Body of pancreas (tissue), 4 donors: ENCODE measurements around the gene LGR4. TPM values are rescaled to one million over a fixed set of nuclear protein-coding genes. Genes with fewer than 3 reads are reported as not detected.
"Not testable (repeated sequence)": the region's sequence is repeated elsewhere in the genome, so short reads cannot be mapped to it uniquely, and the experiment has no call there.

Source experiments
- ATAC-seq: fragments of 150-250 bp; one replicate; pipeline ENCODE4 v1.9.1; 2016
- DNase-seq, 4 donors: peaks; one replicate each; pipeline ENCODE4 v3.0.0-alpha.2; 2019
- H3K27ac ChIP-seq, 4 donors: fragments of 200-600 bp; sonication (generic); 1 replicate in 3 of 4; 2 replicates in 1 of 4; pipeline versions ENCODE4 v1.5.1 to v1.6.1; 2016 to 2019; ENCODE audit warnings: mild to moderate bottlenecking in 1 of 4, mixed read lengths in 1 of 4, moderate library complexity in 1 of 4
- H3K27me3 ChIP-seq, 2 donors: fragments of 200-600 bp; sonication (generic); one replicate each; pipeline ENCODE4 v1.6.0; 2016; ENCODE audit warnings: mild to moderate bottlenecking in 1 of 2
- H3K36me3 ChIP-seq, 2 donors: fragments of 200-600 bp; sonication (generic); replicated peaks in 1 of 2; 2 replicates each; pipeline ENCODE4 v1.5.1; 2016; ENCODE audit warnings: low read depth in 2 of 2; ENCODE audit not compliant: insufficient read depth in 1 of 2
- H3K4me1 ChIP-seq: fragments of 200-600 bp; sonication (generic); one replicate; pipeline ENCODE4 v1.6.0; 2016
- H3K4me3 ChIP-seq, 2 donors: fragments of 200-600 bp; sonication (generic); 1 replicate in 1 of 2; 2 replicates in 1 of 2; pipeline ENCODE4 v1.5.1; 2016 to 2019
- H3K9me3 ChIP-seq, 3 donors: fragments of 200-600 bp; sonication (generic); 1 replicate in 2 of 3; 2 replicates in 1 of 3; pipeline ENCODE4 v1.5.1; 2016
- CTCF ChIP-seq, 7 experiments: fragments of 450-650 bp in 4 of 7; fragments of 200-600 bp in 3 of 7; sonication (generic) in 3 of 7; IDR thresholded peaks; one replicate each; pipeline ENCODE4 v1.5.1; 2016 to 2019; ENCODE audit warnings: antibody characterized with exemption in 7 of 7
- POLR2A ChIP-seq, 3 donors: fragments of 450-650 bp; IDR thresholded peaks; one replicate each; pipeline ENCODE4 v1.6.1; 2016; ENCODE audit warnings: antibody characterized with exemption in 3 of 3, mild to moderate bottlenecking in 2 of 3
- WGBS, 2 donors: methylation state at CpG; one replicate each; pipeline ENCODE4 v1.1.5; 2017; 5-methylcytosine and 5-hydroxymethylcytosine counted together
- intact Hi-C: fragments of 100-400 bp; cut with DNase I; formaldehyde crosslinking; loops from one replicate; pipeline ENCODE4 v1.15.1; 2023
- total RNA-seq, 2 donors: library from RNA; depleted of rRNA; stranded (reverse); fragments of >200 nt; gene quantifications; one replicate each; pipeline ENCODE4 v1.1.0, GENCODE V29; 2016

LGR4 gene
- total RNA-seq, 2 donors from 2014 or later, result 120 to 145 TPM

- ATAC-seq (peak; percentile 22), DNase-seq (no peak)
- Histone ChIP-seq H3K4me1 (peaks cover 91% of the 10 kb centered on the region), H3K27ac (peak overlapping the region in 1 of 4 donors; percentile 4), H3K4me3 (no peak overlapping the region), H3K36me3 (no peaks in the 10 kb centered on the region), H3K9me3 (no peaks in the 10 kb centered on the region), H3K27me3 (no peaks in the 10 kb centered on the region)
- 23 to 24% methylated on average over 1 of the region's 1 CpG for WGBS, 2 donors
- TF ChIP-seq CTCF (IDR thresholded peaks at IDR 0.05) (no peak), POLR2A (IDR thresholded peaks at IDR 0.05) (no peak)
- intact Hi-C loops, result no loop called here
Measured at GRCh38 chr11:27453701-27454100, 18.9 kb downstream of the LGR4 start.

- WGBS, 2 donors, result 63 to 69% methylated on average over 3 of the region's 3 CpGs
- no peak overlapping the region for H3K4me3 ChIP-seq
- H3K27ac ChIP-seq, result peak overlapping the region; percentile 16 to 54 (median 33)
- no peaks in the 10 kb centered on the region for H3K27me3 ChIP-seq
- TF ChIP-seq CTCF (IDR thresholded peaks at IDR 0.05) (no peak), POLR2A (IDR thresholded peaks at IDR 0.05) (no peak)
- ATAC-seq, result no peak
- no peak for DNase-seq
- intact Hi-C loops, result no loop called here
- no peaks in the 10 kb centered on the region for H3K9me3 ChIP-seq
- H3K36me3 ChIP-seq, result no peaks in the 10 kb centered on the region
- peaks cover 89% of the 10 kb centered on the region for H3K4me1 ChIP-seq
Measured at GRCh38 chr11:27452147-27452546, 20.4 kb downstream of the LGR4 start.

- Histone ChIP-seq H3K4me3 (no peak overlapping the region), H3K27me3 (no peaks in the 10 kb centered on the region), H3K27ac (peak overlapping the region; percentile 16 to 54 (median 33)), H3K9me3 (no peaks in the 10 kb centered on the region), H3K36me3 (no peaks in the 10 kb centered on the region), H3K4me1 (peaks cover 82% of the 10 kb centered on the region)
- ATAC-seq (peak; percentile 41), DNase-seq (no peak)
- intact Hi-C loops, result no loop called here
- TF ChIP-seq CTCF (IDR thresholded peaks at IDR 0.05), result no peak
- no peak for TF ChIP-seq POLR2A (IDR thresholded peaks at IDR 0.05)
- 81 to 84% methylated on average over 1 of the region's 1 CpG for WGBS, 2 donors
Measured at GRCh38 chr11:27451244-27451965, 21.2 kb downstream of the LGR4 start.

GRCh38 chr11:27448184-27448540 is 24.4 kb downstream of the LGR4 start:
- H3K4me1 ChIP-seq, result peaks cover 77% of the 10 kb centered on the region
- peak overlapping the region in 2 of 4 donors; percentile 21 to 28 for H3K27ac ChIP-seq
- WGBS, 2 donors, result 94 to 98% methylated on average over 5 of the region's 5 CpGs
- H3K9me3 ChIP-seq, H3K36me3 ChIP-seq, intact Hi-C loops, H3K4me3 ChIP-seq, H3K27me3 ChIP-seq, ATAC-seq: not testable (repeated sequence)
- peak in 2 of 4 donors; percentile 33 to 61 for DNase-seq

- H3K9me3 ChIP-seq, result no peaks in the 10 kb centered on the region
- no peaks in the 10 kb centered on the region for H3K36me3 ChIP-seq
- H3K4me3 ChIP-seq, result no peak overlapping the region
- no peak for ATAC-seq
- no peak for DNase-seq
- intact Hi-C loops, result no loop called here
- peak overlapping the region in 2 of 4 donors; percentile 21 to 28 for H3K27ac ChIP-seq
- H3K4me1 ChIP-seq, result peaks cover 77% of the 10 kb centered on the region
- 82 to 91% methylated on average over 5 of the region's 5 CpGs for WGBS, 2 donors
- TF ChIP-seq CTCF (IDR thresholded peaks at IDR 0.05) (no peak), POLR2A (IDR thresholded peaks at IDR 0.05) (no peak)
- no peaks in the 10 kb centered on the region for H3K27me3 ChIP-seq
Measured at GRCh38 chr11:27447288-27448183, 25.1 kb downstream of the LGR4 start.
